Activated T-cell treated with anti-CD3 and anti-CD28 coated beads, Interleukin-2, amount 50 U/mL, for 48 hours (primary cell): ENCODE measurements around the gene CNEP1R1.
A peak's percentile ranks its signal among the peaks of the same experiment; 100 is the strongest.

Experiments used
- DNase-seq, 2 experiments: peaks; one replicate each; pipeline ENCODE4 v3.0.0-alpha.2; 2020

The CNEP1R1 gene

DNA sequence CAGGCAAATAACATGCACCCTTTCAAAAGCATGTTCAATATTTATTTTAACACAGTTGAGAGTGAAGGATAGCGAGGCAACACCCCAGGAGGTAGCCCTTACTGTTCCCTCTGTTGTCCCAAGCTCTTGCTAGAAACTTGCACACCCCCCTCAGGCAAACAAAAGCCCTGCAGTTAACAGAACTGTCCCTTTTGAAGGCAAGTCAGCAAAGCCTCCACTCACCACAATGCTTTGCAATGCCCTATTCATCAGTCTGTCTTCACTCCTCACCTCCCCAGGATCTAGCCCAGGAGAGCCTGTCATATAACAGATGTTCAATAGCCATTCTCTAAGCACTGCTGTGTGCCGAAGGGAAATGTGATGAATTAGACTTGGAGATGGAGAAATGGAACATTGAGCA lies 3.5 kb upstream of the CNEP1R1 start:
- DNase-seq: no peak

- DNase-seq: no peak
Measured at GRCh38 chr16:50023641-50024040, 1.4 kb upstream of the CNEP1R1 start.

- DNase-seq: no peak
Measured at GRCh38 chr16:50024207-50024606, 818 bp upstream of the CNEP1R1 start.

- peak in 1 of 2 experiments; percentile 50 for DNase-seq
Measured at GRCh38 chr16:50025537-50025931, 509 bp downstream of the CNEP1R1 start.

GRCh38 chr16:50027829-50028228 lies 2.8 kb downstream of the CNEP1R1 start:
- DNase-seq: no peak

- DNase-seq: no peak
Measured at GRCh38 chr16:50035468-50035992, 10.5 kb downstream of the CNEP1R1 start.

DNA sequence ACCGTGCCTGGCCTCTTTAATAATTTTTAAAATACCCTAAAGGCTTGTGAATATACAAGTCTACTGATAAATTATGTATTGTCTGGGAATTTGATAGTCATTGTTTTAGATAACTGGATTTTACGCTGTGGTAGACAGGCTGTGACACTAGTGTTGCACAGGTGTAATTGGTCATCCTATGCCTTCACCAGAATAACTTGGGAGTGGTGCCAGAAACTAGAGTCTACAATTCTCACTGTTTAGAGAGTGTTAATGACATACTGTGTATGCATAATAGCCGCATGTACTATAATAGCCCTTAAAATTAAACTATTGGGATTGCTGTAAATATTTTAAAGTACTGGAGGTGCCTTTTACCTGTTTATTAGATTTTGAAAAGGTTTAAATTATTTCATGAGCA lies 11.4 kb downstream of the CNEP1R1 start:
- DNase-seq: no peak

- DNase-seq: no peak
Measured at GRCh38 chr16:50037662-50038220, 12.7 kb downstream of the CNEP1R1 start.

GRCh38 chr16:50038286-50038685 lies 13.3 kb downstream of the CNEP1R1 start:
- no peak for DNase-seq

DNA sequence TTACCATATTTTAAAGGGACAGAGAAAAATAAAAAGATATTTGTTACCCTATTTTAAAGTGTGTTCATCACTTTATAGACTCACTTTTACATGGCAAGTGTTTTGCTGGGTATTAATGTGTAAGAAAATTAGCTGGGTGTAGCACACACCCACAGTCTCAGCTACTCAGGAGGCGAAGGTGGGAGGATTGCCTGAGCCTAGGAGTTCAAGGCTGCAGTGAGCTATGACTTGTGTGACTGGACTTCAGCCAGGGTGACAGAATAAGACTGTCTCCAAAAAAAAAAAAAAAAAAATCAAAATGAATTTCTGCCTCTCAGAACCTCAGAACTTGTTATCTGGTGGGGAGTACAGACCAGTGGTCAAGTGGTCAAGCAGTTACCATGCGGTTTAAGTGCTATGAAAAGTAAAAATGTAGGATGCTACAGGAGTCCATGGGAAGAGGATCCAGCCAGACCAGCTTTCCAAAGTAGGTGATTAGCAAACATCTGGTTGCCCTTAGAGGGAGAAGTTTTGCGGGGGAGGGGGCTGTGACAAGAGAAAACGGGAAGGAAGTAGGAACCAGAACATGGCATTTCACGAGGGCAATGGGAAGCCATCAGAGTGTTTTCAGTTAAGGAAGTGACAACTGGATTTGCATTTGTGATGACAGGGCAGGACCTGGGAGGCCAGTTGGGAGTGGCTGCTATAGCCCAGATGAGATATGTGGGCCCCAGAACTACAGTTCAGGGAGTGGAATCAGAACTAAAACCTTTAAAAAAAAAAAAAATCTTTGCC lies 13.9 kb downstream of the CNEP1R1 start:
- DNase-seq: no peak

DNA sequence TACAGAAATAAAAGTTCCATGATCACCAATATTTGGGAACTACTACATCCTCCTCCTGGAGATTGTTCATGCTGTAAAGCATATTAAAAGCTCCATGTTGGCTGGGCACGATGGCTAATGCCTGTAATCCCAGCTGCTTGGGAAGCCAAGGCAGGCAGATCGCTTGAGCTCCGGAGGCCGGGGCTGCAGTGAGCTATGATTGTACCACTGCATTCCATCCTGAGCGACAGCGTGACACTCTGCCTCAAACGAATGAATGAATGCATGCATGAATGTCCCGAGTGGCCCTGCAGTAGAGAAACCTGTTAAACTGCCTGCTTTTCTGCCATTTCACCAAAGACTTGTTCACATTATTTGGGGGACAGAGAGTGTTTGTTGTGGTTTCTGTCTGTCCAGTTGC lies 15.0 kb downstream of the CNEP1R1 start:
- no peak for DNase-seq

- DNase-seq: no peak
Measured at GRCh38 chr16:50040710-50041109, 15.7 kb downstream of the CNEP1R1 start.

- DNase-seq: no peak
Measured at GRCh38 chr16:50043358-50043757, 18.3 kb downstream of the CNEP1R1 start.

DNA sequence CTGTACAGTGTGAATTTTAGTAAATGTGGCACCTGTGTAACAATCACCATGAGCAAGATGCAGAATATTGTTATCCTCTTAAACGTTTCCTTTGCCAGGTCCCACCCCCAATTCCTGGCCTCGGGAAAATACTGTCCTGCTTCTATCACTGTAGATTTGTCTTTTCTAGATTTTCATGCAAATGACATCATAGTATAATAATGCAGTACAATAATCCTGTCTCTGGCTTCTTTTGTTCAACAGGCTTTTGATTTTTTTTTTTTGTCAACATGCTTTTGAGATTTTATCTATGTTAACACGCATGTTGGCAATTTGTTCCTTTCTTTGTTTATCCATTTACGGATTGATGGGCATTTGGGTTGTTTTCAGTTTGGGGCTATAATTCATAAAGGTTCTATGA lies 20.4 kb downstream of the CNEP1R1 start:
- no peak for DNase-seq

GRCh38 chr16:50046853-50047252 lies 21.8 kb downstream of the CNEP1R1 start:
- DNase-seq: no peak

GRCh38 chr16:50047864-50048263 lies 22.8 kb downstream of the CNEP1R1 start:
- no peak for DNase-seq

- DNase-seq: no peak
Measured at GRCh38 chr16:50050802-50051201, 25.8 kb downstream of the CNEP1R1 start.

GRCh38 chr16:50056226-50056625 lies 31.2 kb downstream of the CNEP1R1 start:
- no peak for DNase-seq

DNA sequence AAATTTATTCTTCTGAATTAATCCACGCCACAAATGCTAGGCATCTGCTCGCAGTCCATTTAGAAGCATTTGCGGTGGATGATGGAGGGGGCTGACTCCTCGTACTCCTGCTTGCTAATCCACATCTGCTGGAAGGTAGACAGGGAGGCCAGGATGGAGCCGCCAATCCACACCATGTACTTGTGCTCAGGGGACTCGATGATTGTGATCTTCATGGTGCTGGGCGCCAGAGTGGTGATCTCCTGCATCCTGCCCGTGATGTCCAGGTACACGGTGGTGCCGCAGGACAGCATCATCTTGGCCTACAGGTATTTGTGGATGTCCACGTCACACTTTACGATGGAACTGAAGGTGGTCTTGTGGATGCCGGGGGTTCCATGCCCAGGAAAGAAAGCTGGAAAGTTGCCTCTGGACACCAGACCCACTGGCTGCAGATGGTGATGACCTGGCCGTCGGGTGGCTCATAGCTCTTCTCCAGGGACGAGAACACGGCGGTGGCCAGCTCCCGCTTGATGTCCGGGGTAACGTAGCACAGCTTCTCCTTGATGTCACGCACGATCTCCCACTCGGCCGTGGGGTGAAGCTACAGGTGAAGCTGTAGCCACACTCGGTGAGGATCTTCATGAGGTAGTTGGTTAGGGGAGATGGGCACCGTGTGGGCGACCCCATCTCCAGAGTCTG lies 33.2 kb downstream of the CNEP1R1 start:
- no peak for DNase-seq

DNA sequence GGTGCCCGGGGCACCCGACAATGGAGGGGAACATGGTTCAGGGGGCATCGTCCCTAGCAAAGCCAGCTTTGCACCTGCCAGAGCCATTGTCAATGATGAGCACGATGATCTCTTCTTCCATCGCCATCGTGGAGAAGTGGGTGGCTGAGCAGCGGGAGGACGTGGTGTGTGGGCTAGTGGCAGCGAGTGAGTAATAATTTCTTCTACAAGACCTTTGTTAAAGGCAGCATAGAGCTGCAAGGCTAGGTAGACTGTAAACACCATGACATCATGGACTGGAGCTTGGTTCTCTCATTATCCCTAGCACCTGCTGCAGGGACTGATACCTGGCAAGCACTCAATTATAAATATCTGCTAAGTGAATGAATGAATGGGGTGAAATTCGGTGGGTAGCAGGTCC lies 34.1 kb downstream of the CNEP1R1 start:
- no peak for DNase-seq

DNA sequence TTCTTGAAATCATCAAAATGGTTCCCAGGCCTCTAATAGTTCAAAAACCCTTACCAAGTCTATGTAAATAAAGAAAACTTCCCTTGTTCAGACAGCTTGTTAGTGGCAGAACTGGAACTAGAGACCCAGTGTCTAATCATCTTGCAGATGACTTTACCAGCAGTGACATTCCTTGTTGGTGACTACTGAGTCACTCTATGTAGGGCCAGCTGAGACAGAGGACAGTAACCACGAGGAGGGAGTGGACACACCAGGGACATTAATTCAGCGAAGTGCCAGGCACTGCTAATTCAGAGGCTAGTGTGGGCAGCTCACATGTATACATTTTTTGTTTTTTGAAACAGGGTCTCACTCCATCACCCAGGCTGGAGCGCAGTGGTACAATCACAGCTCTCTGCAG lies 34.6 kb downstream of the CNEP1R1 start:
- no peak for DNase-seq

DNA sequence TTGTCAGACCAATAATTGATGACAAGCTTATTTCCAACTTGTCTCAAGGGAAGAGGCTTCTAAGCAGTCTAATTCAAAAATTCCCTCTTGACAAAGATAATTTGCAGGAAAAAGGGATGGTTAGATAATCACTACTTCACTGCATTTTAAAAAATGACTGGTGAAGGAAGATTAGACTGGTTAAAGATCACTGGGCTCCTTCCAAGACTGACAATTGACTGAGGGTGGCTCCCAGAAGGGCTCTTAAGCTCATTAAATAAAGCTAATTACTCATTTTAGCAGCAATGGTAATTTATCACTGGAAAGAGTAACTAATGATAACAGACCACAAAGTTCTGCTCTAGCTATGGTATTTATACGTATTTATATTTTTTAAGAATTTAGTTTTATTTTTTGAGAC lies 36.3 kb downstream of the CNEP1R1 start:
- no peak for DNase-seq

GRCh38 chr16:50065241-50065623 lies 40.2 kb downstream of the CNEP1R1 start:
- DNase-seq: no peak
